Kidney (tissue), 14 donors: ENCODE data around the gene SLC24A1. TPM values are rescaled to one million over a fixed set of nuclear protein-coding genes. Genes with fewer than 3 reads are reported as not detected.

Experiments
- DNase-seq, 5 donors: peaks; one replicate each; pipeline ENCODE4 v3.0.0-alpha.2; 2013 to 2020
- FAIRE-seq: peaks from 2 replicates; lab custom pipeline; 2012; peaks lifted over from hg19 to GRCh38; lab: Jason Lieb, UNC
- H3K27ac ChIP-seq, 2 donors: one replicate each; pipeline ENCODE4 v1.7.0; 2013; ENCODE audit warnings: low read depth in 2 of 2, low read length in 2 of 2, inconsistent platforms in 1 of 2
- H3K27me3 ChIP-seq: one replicate; pipeline ENCODE4 v1.7.1; 2013; ENCODE audit warnings: low read length, inconsistent platforms; ENCODE audit not compliant: control insufficient read depth, insufficient read depth
- H3K36me3 ChIP-seq, 3 donors: one replicate each; pipeline versions ENCODE4 v1.7.0 to v1.7.1; 2013; ENCODE audit warnings: low read length in 3 of 3, control low read depth in 1 of 3, inconsistent platforms in 1 of 3; ENCODE audit not compliant: insufficient read depth in 3 of 3, control insufficient read depth in 2 of 3
- H3K4me1 ChIP-seq, 3 donors: one replicate each; pipeline versions ENCODE4 v1.7.0 to v1.7.1; 2013; ENCODE audit warnings: low read length in 3 of 3, inconsistent platforms in 1 of 3, low read depth in 1 of 3; ENCODE audit not compliant: control insufficient read depth in 2 of 3, insufficient read depth in 2 of 3
- H3K4me3 ChIP-seq, 3 donors: one replicate each; pipeline versions ENCODE4 v1.7.0 to v1.8.1; 2013; ENCODE audit warnings: low read length in 3 of 3, control low read depth in 1 of 3, inconsistent platforms in 1 of 3
- H3K9ac ChIP-seq, 3 donors: one replicate each; pipeline versions ENCODE4 v1.7.0 to v1.7.1; 2013; ENCODE audit warnings: low read length in 3 of 3, control low read depth in 1 of 3, inconsistent platforms in 1 of 3
- H3K9me3 ChIP-seq, 3 donors: one replicate each; pipeline versions ENCODE4 v1.7.0 to v1.7.1; 2013; ENCODE audit warnings: low read length in 3 of 3, control low read depth in 1 of 3, inconsistent platforms in 1 of 3; ENCODE audit not compliant: control insufficient read depth in 2 of 3, insufficient read depth in 1 of 3
- intact Hi-C: fragments of 100-400 bp; cut with DNase I; formaldehyde crosslinking; loops from one replicate; pipeline ENCODE4 v1.11.1; 2022
- polyA plus RNA-seq: library from polyadenylated mRNA; stranded (reverse); fragments of 350-450 nt; fragmentation: Illumina TruSeq; extraction: RNeasy Lipid Tissue Mini Kit (QIAGEN cat#74804); gene quantifications from one replicate; pipeline ENCODE4 v1.2.3, GENCODE V29; 2014; ENCODE audit warnings: low read depth, low replicate concordance; ENCODE audit not compliant: insufficient read depth
- total RNA-seq: library from RNA; stranded (reverse); fragmentation: NEBNext Ultra II Directional; extraction: Animal tissue kit (Norgen Biotek cat#: 25700); gene quantifications from one replicate; pipeline ENCODE4 v1.2.1, GENCODE V29; 2021
- TF ChIP-seq, protein P1 (sequence below): IDR thresholded peaks from 3 replicates; pipeline ENCODE4 v1.5.1; 2012; ENCODE audit warnings: mild to moderate bottlenecking, moderate library complexity, borderline replicate concordance; ENCODE audit not compliant: insufficient read depth; ENCODE audit errors: extremely low read depth
- donor health status: control.
- donor health status: control.
- donor health status: control.
- donor health status: control.
- donor health status: control.
- donor health status: DM: yes; HTN: yes; CAD: no.
- donor health status: Normal renal cell carcinoma (clear cell type).

Gene SLC24A1
- total and polyA plus RNA-seq, 2 donors from 2014 or later, result 4.9 to 18.9 TPM

DNA sequence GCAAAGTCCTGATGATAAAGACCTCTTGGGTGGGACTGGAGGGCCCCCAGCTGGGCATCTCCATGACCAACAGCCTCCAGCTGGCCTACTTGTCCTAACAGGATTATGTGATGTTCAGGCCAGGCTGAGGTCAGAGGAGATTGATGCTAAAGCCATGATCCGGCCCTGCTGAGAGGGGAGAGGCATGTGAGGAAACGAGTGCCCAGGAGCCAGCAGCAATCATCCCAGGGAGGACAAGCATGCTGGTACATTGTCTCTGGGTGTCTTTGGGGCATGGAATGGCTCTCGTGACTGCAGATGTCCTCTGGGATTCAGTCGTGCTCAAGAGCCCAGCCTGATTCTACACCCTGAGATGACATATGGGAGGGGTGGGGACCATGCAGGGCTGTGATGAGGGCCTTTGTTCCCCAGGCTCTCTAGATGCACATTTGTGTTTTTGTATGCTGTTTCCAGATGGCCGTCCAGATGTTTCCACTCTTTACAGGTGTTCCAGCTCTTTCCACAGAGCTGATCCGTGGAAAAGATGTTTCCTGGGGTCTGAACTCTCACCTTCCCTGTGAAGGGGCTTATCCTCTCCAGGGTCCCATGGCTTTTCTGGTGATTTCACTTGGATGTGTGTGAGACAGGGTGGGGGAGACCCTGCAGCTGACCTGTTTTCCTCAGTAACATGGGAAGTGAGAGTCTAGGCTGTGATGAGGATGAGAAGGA lies 20.2 kb downstream of the SLC24A1 start:
- Histone ChIP-seq H3K27me3 (no peaks in the 10 kb centered on the region), H3K4me3 (no peak overlapping the region), H3K27ac (no peak overlapping the region), H3K9ac (no peak overlapping the region), H3K9me3 (no peaks in the 10 kb centered on the region), H3K36me3 (no peaks in the 10 kb centered on the region), H3K4me1 (peaks cover 0 to 4% (median 0%) of the 10 kb centered on the region in 3 donors)
- FAIRE-seq (no peak), DNase-seq (no peak)
- TF ChIP-seq, protein P1, sequence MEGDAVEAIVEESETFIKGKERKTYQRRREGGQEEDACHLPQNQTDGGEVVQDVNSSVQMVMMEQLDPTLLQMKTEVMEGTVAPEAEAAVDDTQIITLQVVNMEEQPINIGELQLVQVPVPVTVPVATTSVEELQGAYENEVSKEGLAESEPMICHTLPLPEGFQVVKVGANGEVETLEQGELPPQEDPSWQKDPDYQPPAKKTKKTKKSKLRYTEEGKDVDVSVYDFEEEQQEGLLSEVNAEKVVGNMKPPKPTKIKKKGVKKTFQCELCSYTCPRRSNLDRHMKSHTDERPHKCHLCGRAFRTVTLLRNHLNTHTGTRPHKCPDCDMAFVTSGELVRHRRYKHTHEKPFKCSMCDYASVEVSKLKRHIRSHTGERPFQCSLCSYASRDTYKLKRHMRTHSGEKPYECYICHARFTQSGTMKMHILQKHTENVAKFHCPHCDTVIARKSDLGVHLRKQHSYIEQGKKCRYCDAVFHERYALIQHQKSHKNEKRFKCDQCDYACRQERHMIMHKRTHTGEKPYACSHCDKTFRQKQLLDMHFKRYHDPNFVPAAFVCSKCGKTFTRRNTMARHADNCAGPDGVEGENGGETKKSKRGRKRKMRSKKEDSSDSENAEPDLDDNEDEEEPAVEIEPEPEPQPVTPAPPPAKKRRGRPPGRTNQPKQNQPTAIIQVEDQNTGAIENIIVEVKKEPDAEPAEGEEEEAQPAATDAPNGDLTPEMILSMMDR, result no peak
- intact Hi-C loops, result no loop called here

GRCh38 chr15:65642594-65642993 lies 20.9 kb downstream of the SLC24A1 start:
- H3K9ac ChIP-seq, result no peak overlapping the region
- intact Hi-C loops, result no loop called here

DNA sequence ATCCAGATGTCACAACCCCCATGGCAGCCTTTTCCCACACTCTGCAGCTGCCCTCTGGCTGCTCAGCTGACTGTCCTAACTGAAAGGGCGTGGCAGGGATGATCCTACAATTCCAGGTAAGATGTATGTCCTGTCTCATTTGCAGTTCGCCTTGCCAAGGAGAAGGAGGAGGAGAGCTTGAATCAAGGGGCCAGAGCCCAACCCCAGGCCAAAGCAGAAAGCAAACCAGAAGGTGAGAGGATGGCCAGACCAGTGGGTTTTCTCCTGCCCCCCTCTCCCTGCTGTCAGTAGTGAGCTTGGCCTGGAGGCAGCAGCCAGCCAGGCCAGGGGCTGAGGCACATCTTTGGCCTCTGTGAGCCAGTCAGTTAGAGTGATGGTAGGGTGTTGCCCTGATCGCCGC lies 22.5 kb downstream of the SLC24A1 start:
- no peak overlapping the region for H3K27ac ChIP-seq
- no peaks in the 10 kb centered on the region for H3K4me1 ChIP-seq
- TF ChIP-seq, protein P1, result no peak
- H3K9ac ChIP-seq, result no peak overlapping the region
- H3K4me3 ChIP-seq, result no peak overlapping the region
- H3K36me3 ChIP-seq, result no peaks in the 10 kb centered on the region
- H3K9me3 ChIP-seq, result no peaks in the 10 kb centered on the region
- DNase-seq (no peak), FAIRE-seq (no peak)
- intact Hi-C loops, result no loop called here
- H3K27me3 ChIP-seq, result no peaks in the 10 kb centered on the region

More at GRCh38 chr15:65642594-65642993, 20.9 kb downstream of the SLC24A1 start:
- no peaks in the 10 kb centered on the region for H3K27me3 ChIP-seq
- no peaks in the 10 kb centered on the region for H3K9me3 ChIP-seq
- H3K27ac ChIP-seq, result no peak overlapping the region
- H3K4me1 ChIP-seq, result peaks cover 0 to 4% (median 0%) of the 10 kb centered on the region in 3 donors
- TF ChIP-seq, protein P1, result no peak
- DNase-seq, result no peak
- no peaks in the 10 kb centered on the region for H3K36me3 ChIP-seq
- FAIRE-seq, result no peak
- H3K4me3 ChIP-seq, result no peak overlapping the region
